ENCODE data around the gene SEMA5B.

SEMA5B gene

GRCh38 chr3:123021388-123021787 lies 6.2 kb downstream of the SEMA5B start:
- no peak for DNase-seq

GRCh38 chr3:123020709-123021108 lies 6.9 kb downstream of the SEMA5B start:
- no peak for DNase-seq

GRCh38 chr3:123019591-123019990 lies 8.0 kb downstream of the SEMA5B start:
- DNase-seq, result no peak

GRCh38 chr3:123019161-123019560 lies 8.4 kb downstream of the SEMA5B start:
- DNase-seq, result no peak

- no peak for DNase-seq
Measured at GRCh38 chr3:123018683-123019082, 8.9 kb downstream of the SEMA5B start.

- no peak for DNase-seq
Measured at GRCh38 chr3:123015596-123015995, 12.0 kb downstream of the SEMA5B start.

GRCh38 chr3:123013876-123014275 lies 13.7 kb downstream of the SEMA5B start:
- no peak for DNase-seq

GRCh38 chr3:123012652-123013051 lies 14.9 kb downstream of the SEMA5B start:
- DNase-seq, result no peak

- DNase-seq, result no peak
Measured at GRCh38 chr3:123011447-123011846, 16.1 kb downstream of the SEMA5B start.

- DNase-seq, result no peak
Measured at GRCh38 chr3:123008840-123009239, 18.7 kb downstream of the SEMA5B start.

- no peak for DNase-seq
Measured at GRCh38 chr3:123006609-123007008, 21.0 kb downstream of the SEMA5B start.

GRCh38 chr3:123005291-123005690 lies 22.3 kb downstream of the SEMA5B start:
- no peak for DNase-seq

- DNase-seq, result no peak
Measured at GRCh38 chr3:123004201-123004918, 23.2 kb downstream of the SEMA5B start.

- DNase-seq, result no peak
Measured at GRCh38 chr3:123002749-123003497, 24.6 kb downstream of the SEMA5B start.

GRCh38 chr3:123002100-123002748 lies 25.3 kb downstream of the SEMA5B start:
- DNase-seq, result no peak

GRCh38 chr3:122998856-122999255 lies 28.7 kb downstream of the SEMA5B start:
- DNase-seq, result no peak

GRCh38 chr3:122998206-122998605 lies 29.4 kb downstream of the SEMA5B start:
- DNase-seq, result no peak

GRCh38 chr3:122996038-122996580 lies 31.5 kb downstream of the SEMA5B start:
- no peak for DNase-seq

- no peak for DNase-seq
Measured at GRCh38 chr3:122994954-122995353, 32.6 kb downstream of the SEMA5B start.

GRCh38 chr3:122993124-122993978 lies 34.2 kb downstream of the SEMA5B start:
- DNase-seq, result no peak

- DNase-seq, result no peak
Measured at GRCh38 chr3:122992676-122993075, 34.9 kb downstream of the SEMA5B start.

- no peak for DNase-seq
Measured at GRCh38 chr3:122992133-122992532, 35.4 kb downstream of the SEMA5B start.

Data from GDM1 (cell line).